Transverse colon (tissue), 4 donors: Measurements from ENCODE around the gene THSD7A. TPM values are rescaled to one million over a fixed set of nuclear protein-coding genes. Genes with fewer than 3 reads are reported as not detected.

Experiments
- DNase-seq: peaks from one replicate; pipeline ENCODE4 v3.0.0-alpha.2; 2019
- H3K27ac ChIP-seq, 4 donors: fragments of 200-600 bp; sonication (generic); 2 replicates each; pipeline ENCODE4 v1.5.1; 2016 to 2018; ENCODE audit warnings: inconsistent platforms in 4 of 4
- H3K27me3 ChIP-seq: fragments of 200-600 bp; sonication (generic); 2 replicates; pipeline ENCODE4 v1.5.1; 2017; ENCODE audit warnings: inconsistent platforms
- H3K36me3 ChIP-seq, 4 donors: fragments of 200-600 bp; sonication (generic); 2 replicates each; pipeline ENCODE4 v1.5.1; 2017 to 2019; ENCODE audit warnings: inconsistent platforms in 4 of 4
- H3K4me1 ChIP-seq, 4 donors: fragments of 200-600 bp; sonication (generic); 2 replicates each; pipeline ENCODE4 v1.5.1; 2017 to 2020; ENCODE audit warnings: inconsistent platforms in 4 of 4
- H3K4me3 ChIP-seq, 4 donors: fragments of 200-600 bp; sonication (generic); 1 replicate in 1 of 4; 2 replicates in 3 of 4; pipeline versions ENCODE4 v1.5.1 to v1.6.1; 2017 to 2019; ENCODE audit warnings: inconsistent platforms in 4 of 4
- H3K9me3 ChIP-seq, 2 donors: fragments of 200-600 bp; sonication (generic); 2 replicates each; pipeline ENCODE4 v1.5.1; 2017 to 2019; ENCODE audit warnings: inconsistent platforms in 2 of 2
- CTCF ChIP-seq, 5 experiments: fragments of 200-600 bp in 3 of 5; fragments of 450-650 bp in 2 of 5; sonication (generic) in 3 of 5; IDR thresholded peaks; 1 replicate in 2 of 5; 2 replicates in 3 of 5; pipeline ENCODE4 v1.5.1; 2016 to 2017; ENCODE audit warnings: antibody characterized with exemption in 5 of 5, inconsistent platforms in 3 of 5, mild to moderate bottlenecking in 2 of 5, moderate library complexity in 1 of 5
- EP300 ChIP-seq: sonication (generic); formaldehyde crosslinking; IDR thresholded peaks from one replicate; pipeline ENCODE4 v1.6.1; 2017; ENCODE audit warnings: antibody characterized with exemption, low read depth
- POLR2A ChIP-seq: fragments of 450-650 bp; IDR thresholded peaks from one replicate; pipeline ENCODE4 v1.6.1; 2016; ENCODE audit warnings: antibody characterized with exemption, mild to moderate bottlenecking, moderate library complexity
- POLR2AphosphoS5 ChIP-seq, 3 donors: sonication (generic); formaldehyde crosslinking; IDR thresholded peaks; one replicate each; pipeline ENCODE4 v1.6.1; 2016; ENCODE audit warnings: antibody characterized with exemption in 3 of 3
- WGBS, 2 donors: methylation state at CpG; one replicate each; pipeline ENCODE4 v1.1.5; 2018; ENCODE audit warnings: low coverage in 1 of 2; 5-methylcytosine and 5-hydroxymethylcytosine counted together
- in situ Hi-C, 4 donors: fragments of 200-750 bp; cut with MboI; loops; one replicate each; pipeline versions ENCODE4 v1.15.0 to v1.15.1; 2017; ENCODE audit warnings: low sequenced_read_pairs in 3 of 4, low pct_ligation_motif_present in 1 of 4, low pct_unique_long_range_greater_than_20kb in 1 of 4
- intact Hi-C: fragments of 100-400 bp; cut with DNase I; formaldehyde crosslinking; loops from one replicate; pipeline ENCODE4 v1.15.1; 2023; ENCODE audit warnings: low total_unique reads
- total RNA-seq, 4 donors: library from RNA; depleted of rRNA; stranded (reverse); fragments of >200 nt; gene quantifications; one replicate each; pipeline ENCODE4 v1.1.0, GENCODE V29; 2016

Gene THSD7A
- total RNA-seq, 4 donors from 2014 or later = 1.9 to 18.9 (median 2.0) TPM

GRCh38 chr7:11567571-11567970 lies 264.4 kb downstream of the THSD7A start:
- WGBS, 2 donors = 85% methylated on average over 3 of the region's 3 CpGs; no CpG with 5 or more reads in 1 of the 2 donors
- no peak for TF ChIP-seq EP300
- TF ChIP-seq POLR2A = no peak
- TF ChIP-seq CTCF (IDR thresholded peaks at IDR 0.05) = no peak
- no peak for TF ChIP-seq POLR2AphosphoS5 (IDR thresholded peaks at IDR 0.05)
- no peaks in the 10 kb centered on the region for H3K27me3 ChIP-seq
- H3K27ac ChIP-seq = no peak overlapping the region
- in situ Hi-C loops = no loop called here
- no peak for DNase-seq
- H3K4me3 ChIP-seq = no peak overlapping the region
- no peaks in the 10 kb centered on the region for H3K36me3 ChIP-seq
- intact Hi-C loops = no loop called here
- H3K9me3 ChIP-seq = no peaks in the 10 kb centered on the region
- H3K4me1 ChIP-seq = no peaks in the 10 kb centered on the region

- no peak for DNase-seq
- Histone ChIP-seq H3K27ac (no peak overlapping the region), H3K4me3 (no peak overlapping the region), H3K36me3 (no peaks in the 10 kb centered on the region), H3K27me3 (no peaks in the 10 kb centered on the region), H3K9me3 (no peaks in the 10 kb centered on the region), H3K4me1 (no peaks in the 10 kb centered on the region)
- 17 to 62% methylated on average over 2 of the region's 2 CpGs for WGBS, 2 donors
- TF ChIP-seq POLR2A = no peak
- TF ChIP-seq CTCF (IDR thresholded peaks at IDR 0.05) = peak; percentile 9 to 46 (median 29)
- TF ChIP-seq EP300 = no peak
- in situ Hi-C loops = no loop called here
- intact Hi-C loops = no loop called here
Measured at GRCh38 chr7:11557627-11558026, 274.4 kb downstream of the THSD7A start.

- WGBS, 2 donors = 76 to 80% methylated on average over 4 to 6 of the region's 6 CpGs
- intact Hi-C loops = no loop called here
- DNase-seq = no peak
Measured at GRCh38 chr7:11552676-11553296, 279.2 kb downstream of the THSD7A start.

GRCh38 chr7:11551470-11551869 lies 280.5 kb downstream of the THSD7A start:
- no peaks in the 10 kb centered on the region for H3K9me3 ChIP-seq
- no peaks in the 10 kb centered on the region for H3K27me3 ChIP-seq
- TF ChIP-seq POLR2A = no peak
- no peak for TF ChIP-seq EP300
- no peak for TF ChIP-seq POLR2AphosphoS5 (IDR thresholded peaks at IDR 0.05)
- TF ChIP-seq CTCF (IDR thresholded peaks at IDR 0.05) = no peak
- no peaks in the 10 kb centered on the region for H3K4me1 ChIP-seq
- intact Hi-C loops = no loop called here
- H3K36me3 ChIP-seq = no peaks in the 10 kb centered on the region
- in situ Hi-C loops = no loop called here
- DNase-seq = no peak
- no peak overlapping the region for H3K4me3 ChIP-seq
- no peak overlapping the region for H3K27ac ChIP-seq

More at GRCh38 chr7:11552676-11553296, 279.2 kb downstream of the THSD7A start:
- Histone ChIP-seq H3K4me3 (no peak overlapping the region), H3K4me1 (no peaks in the 10 kb centered on the region), H3K36me3 (no peaks in the 10 kb centered on the region), H3K27me3 (no peaks in the 10 kb centered on the region), H3K9me3 (no peaks in the 10 kb centered on the region), H3K27ac (no peak overlapping the region)
- no peak for TF ChIP-seq POLR2AphosphoS5 (IDR thresholded peaks at IDR 0.05)
- no peak for TF ChIP-seq POLR2A
- no peak for TF ChIP-seq EP300
- no peak for TF ChIP-seq CTCF (IDR thresholded peaks at IDR 0.05)
- in situ Hi-C loops = no loop called here
